Thoracic aorta (tissue), 2 donors: ENCODE measurements around the gene CSNK1D. TPM values are rescaled to one million over a fixed set of nuclear protein-coding genes. Genes with fewer than 3 reads are reported as not detected.
"Not testable (repeated sequence)": the region's sequence is repeated elsewhere in the genome, so short reads cannot be mapped to it uniquely, and the experiment has no call there.

ENCODE experiments used
- ATAC-seq: fragments of 150-250 bp; one replicate; pipeline ENCODE4 v1.8.0; 2017; ENCODE audit warnings: low read depth; ENCODE audit not compliant: insufficient number of reproducible peaks, low FRiP score
- DNase-seq: peaks from one replicate; pipeline ENCODE4 v3.0.0-alpha.2; 2020; ENCODE audit warnings: low spot score
- H3K27ac ChIP-seq, 2 donors: fragments of 200-600 bp; sonication (generic); 1 replicate in 1 of 2; 2 replicates in 1 of 2; pipeline ENCODE4 v1.5.1; 2016; ENCODE audit warnings: mild to moderate bottlenecking in 2 of 2, moderate library complexity in 2 of 2
- H3K27me3 ChIP-seq: fragments of 200-600 bp; sonication (generic); replicated peaks from 2 replicates; pipeline ENCODE4 v1.6.0; 2016; ENCODE audit warnings: mild to moderate bottlenecking; ENCODE audit not compliant: insufficient read depth
- H3K36me3 ChIP-seq: fragments of 200-600 bp; sonication (generic); one replicate; pipeline ENCODE4 v1.5.1; 2016
- H3K4me1 ChIP-seq, 2 donors: fragments of 200-600 bp; sonication (generic); 1 replicate in 1 of 2; 2 replicates in 1 of 2; pipeline versions ENCODE4 v1.5.1 to v1.6.0; 2016; ENCODE audit warnings: low read depth in 2 of 2, mild to moderate bottlenecking in 1 of 2; ENCODE audit not compliant: control insufficient read depth in 1 of 2
- H3K4me3 ChIP-seq: fragments of 200-600 bp; sonication (generic); 2 replicates; pipeline ENCODE4 v1.5.1; 2016; ENCODE audit warnings: mild to moderate bottlenecking
- H3K9me3 ChIP-seq: fragments of 200-600 bp; sonication (generic); 2 replicates; pipeline ENCODE4 v1.5.1; 2016
- total RNA-seq, 2 donors: library from RNA; depleted of rRNA; stranded (reverse); fragments of >200 nt; gene quantifications; one replicate each; pipeline versions ENCODE4 v1.1.0 to v1.2.3, GENCODE V29; 2016
- TF ChIP-seq, protein P1 (sequence below): fragments of 200-600 bp; sonication (generic); IDR thresholded peaks from one replicate; pipeline ENCODE4 v1.5.1; 2019; ENCODE audit warnings: antibody characterized with exemption

CSNK1D gene
- total RNA-seq, 2 donors from 2014 or later, result 69.5 to 71.9 TPM

GRCh38 chr17:82215095-82215971 lies 58.2 kb downstream of the CSNK1D start:
- Histone ChIP-seq H3K36me3 (no peaks in the 10 kb centered on the region), H3K27me3 (no peaks in the 10 kb centered on the region), H3K4me3 (no peak overlapping the region), H3K4me1 (peaks cover 29 to 50% of the 10 kb centered on the region in 2 donors), H3K27ac (peak overlapping the region; percentile 46 to 90), H3K9me3 (no peaks in the 10 kb centered on the region)
- TF ChIP-seq, protein P1, sequence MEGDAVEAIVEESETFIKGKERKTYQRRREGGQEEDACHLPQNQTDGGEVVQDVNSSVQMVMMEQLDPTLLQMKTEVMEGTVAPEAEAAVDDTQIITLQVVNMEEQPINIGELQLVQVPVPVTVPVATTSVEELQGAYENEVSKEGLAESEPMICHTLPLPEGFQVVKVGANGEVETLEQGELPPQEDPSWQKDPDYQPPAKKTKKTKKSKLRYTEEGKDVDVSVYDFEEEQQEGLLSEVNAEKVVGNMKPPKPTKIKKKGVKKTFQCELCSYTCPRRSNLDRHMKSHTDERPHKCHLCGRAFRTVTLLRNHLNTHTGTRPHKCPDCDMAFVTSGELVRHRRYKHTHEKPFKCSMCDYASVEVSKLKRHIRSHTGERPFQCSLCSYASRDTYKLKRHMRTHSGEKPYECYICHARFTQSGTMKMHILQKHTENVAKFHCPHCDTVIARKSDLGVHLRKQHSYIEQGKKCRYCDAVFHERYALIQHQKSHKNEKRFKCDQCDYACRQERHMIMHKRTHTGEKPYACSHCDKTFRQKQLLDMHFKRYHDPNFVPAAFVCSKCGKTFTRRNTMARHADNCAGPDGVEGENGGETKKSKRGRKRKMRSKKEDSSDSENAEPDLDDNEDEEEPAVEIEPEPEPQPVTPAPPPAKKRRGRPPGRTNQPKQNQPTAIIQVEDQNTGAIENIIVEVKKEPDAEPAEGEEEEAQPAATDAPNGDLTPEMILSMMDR, result no peak
- DNase-seq (no peak), ATAC-seq (no peak)

GRCh38 chr17:82214012-82214628 lies 59.4 kb downstream of the CSNK1D start:
- Histone ChIP-seq H3K9me3 (no peaks in the 10 kb centered on the region), H3K4me3 (no peak overlapping the region), H3K36me3 (no peaks in the 10 kb centered on the region), H3K27ac (no peak overlapping the region), H3K27me3 (no peaks in the 10 kb centered on the region), H3K4me1 (peaks cover 29 to 50% of the 10 kb centered on the region in 2 donors)
- DNase-seq (no peak), ATAC-seq (no peak)
- TF ChIP-seq, protein P1, result no peak

DNA sequence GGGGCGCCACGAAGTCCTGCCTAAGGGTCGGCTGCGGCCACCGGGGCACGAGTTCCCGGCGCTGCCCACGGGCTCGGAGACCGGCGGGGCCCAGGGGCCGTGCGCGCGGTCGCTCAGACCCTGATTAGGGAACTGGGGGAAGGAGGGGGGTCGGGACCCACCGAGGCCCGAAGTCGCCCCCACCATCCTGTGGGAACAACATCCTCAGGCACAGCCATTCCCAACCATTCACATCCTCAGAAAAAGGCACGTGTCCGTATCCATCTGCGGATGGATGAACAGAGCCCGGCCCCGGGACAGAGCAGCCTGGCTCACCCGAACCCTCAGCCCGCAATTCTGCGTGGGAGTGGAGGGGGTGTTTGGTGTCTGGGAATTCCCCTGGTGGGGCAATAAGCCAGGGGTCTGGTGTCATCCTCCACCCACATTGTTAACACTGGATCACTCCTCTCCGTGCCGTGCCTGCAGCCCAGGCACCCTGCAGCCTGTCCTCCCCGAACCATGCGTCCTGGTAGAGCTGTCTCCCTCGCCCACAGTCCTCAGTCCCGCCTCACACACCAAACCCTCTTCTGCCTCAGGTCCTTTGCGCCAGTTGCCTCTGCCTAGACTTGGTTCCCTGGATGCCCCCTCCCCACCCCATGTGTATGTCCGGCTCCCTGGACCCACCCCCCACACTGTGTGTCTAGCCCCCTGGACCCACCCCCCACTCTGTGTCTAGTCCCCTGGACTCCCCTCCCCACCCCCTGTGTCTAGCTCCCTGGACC lies 60.1 kb downstream of the CSNK1D start:
- ATAC-seq (no peak), DNase-seq (no peak)
- Histone ChIP-seq H3K9me3 (no peaks in the 10 kb centered on the region), H3K27me3 (no peaks in the 10 kb centered on the region), H3K27ac (peak overlapping the region; percentile 72 to 78), H3K4me3 (peak overlapping the region; percentile 81), H3K36me3 (no peaks in the 10 kb centered on the region), H3K4me1 (peaks cover 29 to 45% of the 10 kb centered on the region in 2 donors)
- TF ChIP-seq, protein P1, result no peak

DNA sequence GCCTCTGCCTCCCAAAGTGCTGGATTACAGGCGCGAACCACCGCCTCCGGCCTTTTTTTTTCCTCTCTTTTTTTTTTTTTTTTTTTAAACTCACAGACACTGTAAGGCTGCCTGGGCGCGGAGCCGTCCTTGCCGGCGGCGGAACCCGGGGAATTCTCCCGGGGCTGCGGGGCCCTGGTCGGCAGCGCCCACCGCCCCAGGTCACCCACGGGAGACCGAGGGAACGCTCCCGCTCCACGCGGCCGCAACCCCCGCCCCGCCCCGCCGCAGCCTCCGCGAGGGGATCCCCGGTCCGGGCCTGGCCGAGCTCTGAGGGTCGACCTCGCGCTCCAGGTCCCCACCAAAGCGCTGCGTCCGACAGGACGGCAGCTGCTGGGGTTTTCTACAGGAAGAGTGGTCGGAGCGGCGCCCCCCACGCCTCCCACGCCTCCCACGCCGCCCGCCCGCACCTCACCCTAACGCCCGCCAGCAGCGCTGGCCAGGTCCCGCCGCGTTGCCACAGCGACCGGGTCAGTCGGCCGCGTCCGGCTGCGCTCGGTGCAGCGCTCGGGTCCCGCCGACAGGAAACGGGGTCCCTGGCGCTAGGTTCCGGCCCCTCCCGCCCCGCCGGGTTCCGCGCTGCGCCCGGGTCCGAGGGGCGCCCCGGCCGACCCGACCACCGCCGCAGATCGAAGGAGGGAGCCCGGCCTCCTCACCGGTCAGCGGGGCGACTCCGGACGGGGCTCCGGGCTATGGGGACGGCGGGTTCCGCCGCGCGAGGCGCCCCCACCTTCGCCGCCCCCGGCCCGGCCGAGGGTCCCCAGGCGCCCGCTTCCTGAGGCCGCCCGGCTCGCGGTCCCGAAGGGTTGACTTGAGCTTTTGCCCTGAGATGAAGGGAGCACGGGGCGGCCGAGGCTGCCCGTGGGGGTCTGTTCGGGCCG lies 60.9 kb downstream of the CSNK1D start, which contains the start of gene CCDC57:
Gene CCDC57 (minus strand): TSS at position 512 of the 920 bp plus-strand sequence. CDS start 10,898 bp downstream, outside the sequence.
- Histone ChIP-seq H3K9me3 (no peaks in the 10 kb centered on the region), H3K27ac (peak within 1 kb of the TSS; percentile 72 to 78), H3K4me3 (peak within 1 kb of the TSS; percentile 81), H3K36me3 (no peaks in the 10 kb centered on the region), H3K4me1 (peaks cover 25 to 36% of the 10 kb centered on the region in 2 donors), H3K27me3 (no peaks in the 10 kb centered on the region)
- DNase-seq (no peak), ATAC-seq (no peak)
- TF ChIP-seq, protein P1, result no peak

DNA sequence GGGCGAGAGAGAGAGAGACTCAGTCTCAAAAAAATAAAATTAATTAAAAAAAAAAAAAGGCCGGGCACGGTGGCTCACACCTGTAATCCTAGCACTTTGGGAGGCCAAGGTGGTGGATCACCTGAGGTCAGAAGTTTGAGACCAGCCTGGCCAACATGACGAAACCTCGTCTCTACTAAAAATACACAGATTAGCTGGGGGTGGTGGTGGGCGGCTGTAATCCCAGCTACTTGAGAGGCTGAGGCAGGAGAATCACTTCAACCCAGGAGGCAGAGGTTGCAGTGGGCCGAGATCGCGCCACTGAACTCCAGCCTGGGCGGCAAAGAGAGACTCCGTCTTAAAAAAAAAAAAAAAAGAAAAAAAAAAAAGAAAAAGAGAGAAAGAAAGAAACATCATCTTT lies 62.8 kb downstream of the CSNK1D start:
- H3K36me3 ChIP-seq, H3K27me3 ChIP-seq, H3K4me3 ChIP-seq, DNase-seq, H3K27ac ChIP-seq, ATAC-seq, H3K9me3 ChIP-seq: not testable (repeated sequence)
- peaks cover 6 to 25% of the 10 kb centered on the region in 2 donors for H3K4me1 ChIP-seq
